SK-N-SH (cell line): ENCODE results near the gene MAST4. TPM values are rescaled to one million over a fixed set of nuclear protein-coding genes. Genes with fewer than 3 reads are reported as not detected.
A peak's percentile ranks its signal among the peaks of the same experiment; 100 is the strongest.

Experiments
- CTCF ChIA-PET: fragments of 300-600, 350-600 bp; formaldehyde crosslinking; extraction: SDS; loops from one replicate; lab custom pipeline; 2021; lab: Yijun Ruan, JAX
- POLR2A ChIA-PET: fragments of 350-600 bp; sonication (Branson Sonifier 250); formaldehyde crosslinking; extraction: SDS; loops from one replicate; lab custom pipeline; 2020; ENCODE audit warnings: antibody characterized with exemption, inconsistent platforms; lab: Yijun Ruan, JAX
- DNase-seq: peaks from one replicate; pipeline ENCODE4 v3.0.0; 2012
- H2AFZ ChIP-seq: fragments of 200-600 bp; sonication (generic); 2 replicates; pipeline ENCODE4 v1.8.1; 2016; ENCODE audit warnings: antibody characterized with exemption, mild to moderate bottlenecking, low read depth
- H3F3A ChIP-seq: fragments of 200-600 bp; sonication (generic); replicated peaks from 2 replicates; pipeline ENCODE3; 2016; ENCODE audit warnings: antibody characterized with exemption, mild to moderate bottlenecking; ENCODE audit not compliant: insufficient read depth
- H3K27ac ChIP-seq, 2 experiments: fragments of 200-500 bp in 1 of 2; fragments of 200-600 bp in 1 of 2; sonication (Bioruptor generic) in 1 of 2; sonication (generic), shearing (Covaris generic) in 1 of 2; 2 replicates each; pipeline versions ENCODE4 v1.5.1 to v1.6.1; 2014 to 2016; ENCODE audit warnings: low read depth in 2 of 2, inconsistent platforms in 1 of 2, low read length in 1 of 2, mild to moderate bottlenecking in 1 of 2, mixed read lengths in 1 of 2
- H3K27me3 ChIP-seq: fragments of 200-600 bp; sonication (generic), shearing (Covaris generic); 2 replicates; pipeline ENCODE4 v1.6.1; 2016; ENCODE audit warnings: mixed run types; ENCODE audit not compliant: insufficient read depth
- H3K36me3 ChIP-seq, 2 experiments: fragments of 200-500 bp in 1 of 2; fragments of 200-600 bp in 1 of 2; sonication (Bioruptor generic) in 1 of 2; sonication (generic) in 1 of 2; replicated peaks in 1 of 2; 2 replicates each; pipeline versions ENCODE3 to v1.5.1; 2014 to 2016; ENCODE audit warnings: low read length in 1 of 2, mild to moderate bottlenecking in 1 of 2; ENCODE audit not compliant: insufficient read depth in 2 of 2, control insufficient read depth in 1 of 2
- H3K4me1 ChIP-seq, 2 experiments: fragments of 200-500 bp in 1 of 2; fragments of 200-600 bp in 1 of 2; sonication (Bioruptor generic) in 1 of 2; sonication (generic), shearing (Covaris generic) in 1 of 2; 2 replicates each; pipeline versions ENCODE4 v1.5.1 to v1.6.1; 2014 to 2016; ENCODE audit warnings: low read depth in 1 of 2, low read length in 1 of 2, mixed run types in 1 of 2; ENCODE audit not compliant: insufficient read depth in 2 of 2, control insufficient read depth in 1 of 2
- H3K4me2 ChIP-seq: fragments of 200-600 bp; sonication (generic), shearing (Covaris generic); 2 replicates; pipeline ENCODE4 v1.6.1; 2017; ENCODE audit warnings: mixed run types
- H3K4me3 ChIP-seq, 2 experiments: fragments of 200-500 bp in 1 of 2; fragments of 200-600 bp in 1 of 2; sonication (Bioruptor generic) in 1 of 2; sonication (generic), shearing (Covaris generic) in 1 of 2; 2 replicates each; pipeline versions ENCODE4 v1.5.1 to v1.8.1; 2014 to 2016; ENCODE audit warnings: low read depth in 2 of 2, inconsistent platforms in 1 of 2, low read length in 1 of 2, mild to moderate bottlenecking in 1 of 2, mixed read lengths in 1 of 2, moderate library complexity in 1 of 2
- H3K79me2 ChIP-seq: fragments of 200-600 bp; sonication (generic); 2 replicates; pipeline ENCODE4 v1.8.1; 2017; ENCODE audit warnings: mild to moderate bottlenecking; ENCODE audit not compliant: insufficient read depth
- H3K9ac ChIP-seq: fragments of 200-600 bp; sonication (generic); 2 replicates; pipeline ENCODE4 v1.6.1; 2017; ENCODE audit warnings: mixed run types
- H3K9me2 ChIP-seq: fragments of 200-600 bp; sonication (generic); 2 replicates; pipeline ENCODE4 v1.6.1; 2017; ENCODE audit warnings: mixed run types
- H3K9me3 ChIP-seq: fragments of 200-600 bp; sonication (generic); 2 replicates; pipeline ENCODE4 v1.6.1; 2017; ENCODE audit warnings: mixed run types, mild to moderate bottlenecking, moderate library complexity
- H4K20me1 ChIP-seq: fragments of 200-600 bp; sonication (generic); 2 replicates; pipeline ENCODE4 v1.6.1; 2017; ENCODE audit warnings: mild to moderate bottlenecking, mixed run types; ENCODE audit not compliant: insufficient read depth
- CHD2 ChIP-seq: fragments of 150-350 bp; IDR thresholded peaks from 2 replicates; pipeline ENCODE4 v1.6.1; 2018; ENCODE audit warnings: low read length; ENCODE audit not compliant: partially characterized antibody
- CTCF ChIP-seq: fragments of 200-600 bp; sonication (generic); IDR thresholded peaks from 2 replicates; pipeline ENCODE4 v1.6.1; 2017; ENCODE audit warnings: antibody characterized with exemption, mild to moderate bottlenecking, moderate library complexity
- ELF1 ChIP-seq: IDR thresholded peaks from 2 replicates; pipeline ENCODE4 v1.4.0; 2012
- EP300 ChIP-seq, 2 experiments: IDR thresholded peaks; 2 replicates each; pipeline versions ENCODE4 v1.4.0 to v1.6.1; 2012; ENCODE audit warnings: borderline replicate concordance in 1 of 2, low read depth in 1 of 2, low read length in 1 of 2
- EZH2phosphoT487 ChIP-seq: fragments of 200-600 bp; sonication (generic); IDR thresholded peaks from 2 replicates; pipeline ENCODE4 v1.6.1; 2017; ENCODE audit warnings: low read depth, mixed run types, mild to moderate bottlenecking, antibody characterized with exemption, moderate library complexity, borderline replicate concordance
- FOSL2 ChIP-seq: IDR thresholded peaks from 2 replicates; pipeline ENCODE4 v1.4.0; 2012; ENCODE audit warnings: low read depth, mild to moderate bottlenecking, moderate library complexity, borderline replicate concordance
- FOXJ3 ChIP-seq: sonication (generic); formaldehyde crosslinking; IDR thresholded peaks from 2 replicates; pipeline ENCODE4 v1.5.1; 2020; ENCODE audit warnings: mild to moderate bottlenecking, missing genetic modification reagents
- FOXM1 ChIP-seq: IDR thresholded peaks from 2 replicates; pipeline ENCODE4 v1.4.0; 2012; ENCODE audit warnings: low read depth, mild to moderate bottlenecking
- GABPA ChIP-seq: IDR thresholded peaks from 2 replicates; pipeline ENCODE4 v1.4.0; 2012; ENCODE audit warnings: low read depth, mild to moderate bottlenecking
- GATA2 ChIP-seq: sonication (generic); formaldehyde crosslinking; IDR thresholded peaks from 2 replicates; pipeline ENCODE4 v1.5.0; 2020; ENCODE audit warnings: mild to moderate bottlenecking, missing genetic modification reagents
- IRF3 ChIP-seq: fragments of 150-350 bp; IDR thresholded peaks from 2 replicates; pipeline ENCODE4 v1.6.1; 2016; ENCODE audit warnings: mild to moderate bottlenecking, low read depth, low read length
- JUND ChIP-seq: IDR thresholded peaks from 2 replicates; pipeline ENCODE4 v1.4.0; 2012
- MEF2A ChIP-seq: IDR thresholded peaks from 2 replicates; pipeline ENCODE4 v1.4.0; 2012; ENCODE audit warnings: low read depth, borderline replicate concordance
- MXI1 ChIP-seq: IDR thresholded peaks from 2 replicates; pipeline ENCODE4 v1.6.1; 2012; ENCODE audit warnings: mild to moderate bottlenecking, low read depth, low read length, improper control_type of control experiment
- NRF1 ChIP-seq: IDR thresholded peaks from 2 replicates; pipeline ENCODE4 v1.6.1; 2012; ENCODE audit warnings: low read depth, mild to moderate bottlenecking, low read length
- PBX3 ChIP-seq: IDR thresholded peaks from 2 replicates; pipeline ENCODE4; 2012
- RAD21 ChIP-seq: IDR thresholded peaks from 2 replicates; pipeline ENCODE4 v1.6.1; 2012; ENCODE audit warnings: mild to moderate bottlenecking, low read length
- RXRA ChIP-seq: IDR thresholded peaks from 2 replicates; pipeline ENCODE4 v1.4.0; 2012; ENCODE audit warnings: low read depth, mild to moderate bottlenecking, borderline replicate concordance
- SIN3A ChIP-seq: IDR thresholded peaks from 2 replicates; pipeline ENCODE4 v1.6.1; 2012; ENCODE audit warnings: low read depth, mild to moderate bottlenecking, low read length, moderate library complexity, borderline replicate concordance
- SMC3 ChIP-seq: IDR thresholded peaks from 2 replicates; pipeline ENCODE4 v1.6.1; 2012; ENCODE audit warnings: low read depth, low read length, improper control_type of control experiment
- TAF1 ChIP-seq: IDR thresholded peaks from 2 replicates; pipeline ENCODE4 v1.6.1; 2012; ENCODE audit warnings: low read depth, mild to moderate bottlenecking, low read length, moderate library complexity, borderline replicate concordance
- TCF12 ChIP-seq: IDR thresholded peaks from 2 replicates; pipeline ENCODE4 v1.4.0; 2012
- TEAD4 ChIP-seq: IDR thresholded peaks from 2 replicates; pipeline ENCODE4 v1.4.0; 2012; ENCODE audit warnings: mild to moderate bottlenecking, borderline replicate concordance; ENCODE audit not compliant: insufficient read depth
- USF1 ChIP-seq: IDR thresholded peaks from 2 replicates; pipeline ENCODE4 v1.4.0; 2012; ENCODE audit warnings: low read depth, borderline replicate concordance
- USF2 ChIP-seq: fragments of 150-350 bp; IDR thresholded peaks from 2 replicates; pipeline ENCODE4 v1.6.1; 2017; ENCODE audit warnings: antibody characterized with exemption, low read length, low read depth, borderline replicate concordance
- YY1 ChIP-seq: IDR thresholded peaks from 2 replicates; pipeline ENCODE4 v1.4.0; 2012; ENCODE audit warnings: low read depth, mild to moderate bottlenecking
- ZBTB33 ChIP-seq: IDR thresholded peaks from 2 replicates; pipeline ENCODE4 v1.4.0; 2012; ENCODE audit warnings: low read depth, borderline replicate concordance
- WGBS: methylation state at CpG from one replicate; pipeline ENCODE4 v1.1.6; 2017; ENCODE audit warnings: low lambda C conversion rate; 5-methylcytosine and 5-hydroxymethylcytosine counted together
- polyA plus RNA-seq, 3 experiments: library from polyadenylated mRNA; depleted of rRNA; stranded (reverse); fragments of >200 nt; gene quantifications; 2 replicates each; pipeline ENCODE4 v1.2.3, GENCODE V29; 2012

MAST4 gene
- polyA plus RNA-seq, 1 of the 3 experiments (the other 2 are of a cell fraction), result 2.2 TPM

- WGBS, result 48% methylated on average over 5 of the region's 5 CpGs
- TF ChIP-seq EP300 (IDR thresholded peaks at IDR 0.05; ENCODE audit: borderline replicate concordance in 1 of 2, low read depth in 1 of 2, low read length in 1 of 2) (peak in 1 of 2 experiments; percentile 26; a peak in 1 of 4 replicates), NRF1 (no peak), USF1 (no peak), TEAD4 (no peak), USF2 (no peak), YY1 (no peak), CHD2 (no peak), TCF12 (no peak), MEF2A (no peak), FOSL2 (no peak), FOXM1 (no peak), GABPA (no peak), SIN3A (no peak), GATA2 (CRISPR knock-in tag) (peak; percentile 44; the same call in 1 of the 2 replicates), MXI1 (peak; percentile 30; the same call in 1 of the 2 replicates), JUND (no peak), CTCF (peak; percentile 89), TAF1 (no peak), IRF3 (no peak), PBX3 (no peak), RAD21 (peak; percentile 78), FOXJ3 (CRISPR knock-in tag) (no peak), ZBTB33 (no peak), RXRA (no peak), EZH2phosphoT487 (no peak), SMC3 (peak; percentile 87), ELF1 (no peak)
Measured at GRCh38 chr5:67156976-67157583, 560.9 kb downstream of the MAST4 start.

More at GRCh38 chr5:67156976-67157583, 560.9 kb downstream of the MAST4 start:
- H3K9me3 ChIP-seq, result no peaks in the 10 kb centered on the region
- no peak overlapping the region for H3K4me2 ChIP-seq
- peaks cover 5 to 16% of the 10 kb centered on the region in 2 experiments for H3K36me3 ChIP-seq
- H3K27me3 ChIP-seq, result no peaks in the 10 kb centered on the region
- H2AFZ ChIP-seq, result no peak overlapping the region
- peak overlapping the region in 1 of 2 experiments; percentile 50; a peak in 2 of 4 replicates for H3K27ac ChIP-seq
- DNase-seq, result peak; percentile 57
- H4K20me1 ChIP-seq, result no peaks in the 10 kb centered on the region
- POLR2A ChIA-PET, result no interaction called here
- no peak overlapping the region; a peak in 1 of 4 replicates for H3K4me3 ChIP-seq
- CTCF ChIA-PET, result interaction anchor here (0.6 to 13.3 kb wide), 30 partner anchors 9 to 1115 kb away, joined by 3 to 201 read pairs (median 4); no protein-coding TSS in a partner anchor
- H3K9me2 ChIP-seq, result no peaks in the 10 kb centered on the region
- H3K79me2 ChIP-seq, result no peaks in the 10 kb centered on the region
- H3K9ac ChIP-seq, result no peak overlapping the region
- peaks cover 11 to 14% of the 10 kb centered on the region in 2 experiments; a peak in 2 of 4 replicates for H3K4me1 ChIP-seq
- H3F3A ChIP-seq, result peaks cover 5% of the 10 kb centered on the region
